Measurements from ENCODE around the gene UPP1.

DNA sequence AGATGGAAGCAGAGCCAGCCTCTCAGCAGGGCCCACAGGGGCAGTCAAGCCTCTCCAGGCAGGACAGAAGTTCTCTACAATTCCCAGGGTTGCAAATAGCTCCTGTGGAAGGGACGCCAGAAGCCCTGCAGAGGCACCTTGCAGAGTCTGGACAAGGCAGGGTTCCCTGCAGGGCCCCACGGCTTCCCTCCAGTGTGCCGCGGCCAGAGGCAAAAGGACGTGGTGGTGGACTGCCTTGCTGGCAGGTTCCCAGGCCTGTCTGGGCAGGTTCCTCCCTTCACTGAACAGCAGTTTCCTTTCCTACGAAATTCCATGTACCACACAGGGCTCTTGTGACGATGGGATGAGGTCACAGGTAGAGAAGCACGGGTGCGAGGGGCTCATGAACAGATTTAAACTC lies 25.1 kb downstream of the UPP1 start:
- no peak for TF ChIP-seq CTCF (IDR thresholded peaks at IDR 0.05)
- TF ChIP-seq POLR2A (IDR thresholded peaks at IDR 0.05; ENCODE audit: low read depth), result no peak
